RWPE2 (cell line): ENCODE data around the gene UPK3B.
"Not testable (repeated sequence)": the region's sequence is repeated elsewhere in the genome, so short reads cannot be mapped to it uniquely, and the experiment has no call there.

Experiments used
- ATAC-seq: fragments of 200-7000 bp; cut with Tn5 transposase; 3 replicates; pipeline ENCODE4 v1.9.1; 2021; ENCODE audit warnings: low read depth
- DNase-seq: peaks from one replicate; pipeline ENCODE4 v3.0.0-alpha.2; 2020; ENCODE audit warnings: low spot score
- H3K27ac ChIP-seq: fragments of 450-650 bp; 2 replicates; pipeline ENCODE4 v1.5.1; 2017; ENCODE audit warnings: mild to moderate bottlenecking; ENCODE audit not compliant: poor library complexity, severe bottlenecking
- H3K27me3 ChIP-seq: fragments of 250-450 bp; sonication (Bioruptor Pico); 2 replicates; pipeline ENCODE4 v1.5.1; 2021; ENCODE audit warnings: mild to moderate bottlenecking, moderate library complexity; ENCODE audit not compliant: insufficient read depth, poor library complexity, severe bottlenecking
- H3K36me3 ChIP-seq: fragments of 250-450 bp; sonication (Bioruptor Pico); 2 replicates; pipeline ENCODE4 v1.5.1; 2020; ENCODE audit warnings: low read depth, mild to moderate bottlenecking, moderate library complexity
- H3K4me1 ChIP-seq: fragments of 250-450 bp; sonication (Bioruptor Pico); 2 replicates; pipeline ENCODE4 v1.5.1; 2021; ENCODE audit warnings: mild to moderate bottlenecking, moderate library complexity; ENCODE audit not compliant: insufficient read depth, poor library complexity, severe bottlenecking
- H3K4me3 ChIP-seq: fragments of 250-450 bp; sonication (Bioruptor Pico); 2 replicates; pipeline ENCODE4 v1.5.1; 2021; ENCODE audit warnings: mild to moderate bottlenecking, moderate library complexity; ENCODE audit not compliant: severe bottlenecking
- H3K9me3 ChIP-seq: fragments of 250-450 bp; sonication (Bioruptor Pico); 2 replicates; pipeline ENCODE4 v1.5.1; 2021; ENCODE audit warnings: mild to moderate bottlenecking, moderate library complexity; ENCODE audit not compliant: severe bottlenecking
- CTCF ChIP-seq: fragments of 450-650 bp; IDR thresholded peaks from one replicate; pipeline ENCODE4 v1.5.1; 2017; ENCODE audit warnings: mild to moderate bottlenecking, moderate library complexity; ENCODE audit not compliant: poor library complexity, severe bottlenecking

Gene UPK3B

GRCh38 chr7:76512941-76513816, 2.8 kb downstream of the UPK3B start:
- no peaks in the 10 kb centered on the region for H3K27me3 ChIP-seq
- H3K27ac ChIP-seq, result peak overlapping the region; percentile 18
- TF ChIP-seq CTCF, result peak; percentile 33
- no peak overlapping the region for H3K4me3 ChIP-seq
- H3K4me1 ChIP-seq, result peaks cover 6% of the 10 kb centered on the region
- ATAC-seq, result no peak
- no peak for DNase-seq
- no peaks in the 10 kb centered on the region for H3K9me3 ChIP-seq
- H3K36me3 ChIP-seq, result no peaks in the 10 kb centered on the region

- H3K4me3 ChIP-seq, result no peak overlapping the region
- no peaks in the 10 kb centered on the region for H3K27me3 ChIP-seq
- DNase-seq (no peak), ATAC-seq (no peak)
- H3K4me1 ChIP-seq, result peaks cover 6% of the 10 kb centered on the region
- no peak for TF ChIP-seq CTCF
- no peaks in the 10 kb centered on the region for H3K36me3 ChIP-seq
- no peaks in the 10 kb centered on the region for H3K9me3 ChIP-seq
- H3K27ac ChIP-seq, result no peak overlapping the region
Observed at GRCh38 chr7:76513817-76514799, 3.8 kb downstream of the UPK3B start.

GRCh38 chr7:76514926-76515771, 4.8 kb downstream of the UPK3B start:
- peaks cover 6% of the 10 kb centered on the region for H3K4me1 ChIP-seq
- DNase-seq (no peak), ATAC-seq (no peak)
- H3K27me3 ChIP-seq, result no peaks in the 10 kb centered on the region
- TF ChIP-seq CTCF, result no peak
- no peaks in the 10 kb centered on the region for H3K36me3 ChIP-seq
- no peak overlapping the region for H3K4me3 ChIP-seq
- H3K9me3 ChIP-seq, result no peaks in the 10 kb centered on the region
- no peak overlapping the region for H3K27ac ChIP-seq

- H3K27me3 ChIP-seq, result no peaks in the 10 kb centered on the region
- no peaks in the 10 kb centered on the region for H3K36me3 ChIP-seq
- H3K4me1 ChIP-seq, result peaks cover 6% of the 10 kb centered on the region
- no peaks in the 10 kb centered on the region for H3K9me3 ChIP-seq
- no peak overlapping the region for H3K27ac ChIP-seq
- no peak overlapping the region for H3K4me3 ChIP-seq
- peak; percentile 50 for ATAC-seq
- DNase-seq, result no peak
- TF ChIP-seq CTCF, result peak; percentile 92
Observed at GRCh38 chr7:76515999-76516443, 5.7 kb downstream of the UPK3B start.

GRCh38 chr7:76516932-76517331, 6.6 kb downstream of the UPK3B start:
- not testable (repeated sequence) for H3K27me3 ChIP-seq, H3K9me3 ChIP-seq, DNase-seq, ATAC-seq, H3K4me3 ChIP-seq, H3K4me1 ChIP-seq, H3K27ac ChIP-seq, H3K36me3 ChIP-seq

- not testable (repeated sequence) for ATAC-seq, H3K27ac ChIP-seq, H3K27me3 ChIP-seq, H3K4me3 ChIP-seq, H3K36me3 ChIP-seq, DNase-seq, H3K4me1 ChIP-seq, H3K9me3 ChIP-seq
Observed at GRCh38 chr7:76526183-76526582, 15.8 kb downstream of the UPK3B start.

- H3K36me3 ChIP-seq, H3K4me3 ChIP-seq, H3K4me1 ChIP-seq, H3K9me3 ChIP-seq, ATAC-seq, H3K27me3 ChIP-seq, H3K27ac ChIP-seq, DNase-seq: not testable (repeated sequence)
Observed at GRCh38 chr7:76531643-76532042, 21.3 kb downstream of the UPK3B start.
